ENCODE results near the gene ARPP21. TPM values are rescaled to one million over a fixed set of nuclear protein-coding genes. Genes with fewer than 3 reads are reported as not detected.
"Not testable (repeated sequence)": the region's sequence is repeated elsewhere in the genome, so short reads cannot be mapped to it uniquely, and the experiment has no call there.

ARPP21 gene
- total RNA-seq, 1 donor from 2014 or later, result 0.29 TPM

DNA sequence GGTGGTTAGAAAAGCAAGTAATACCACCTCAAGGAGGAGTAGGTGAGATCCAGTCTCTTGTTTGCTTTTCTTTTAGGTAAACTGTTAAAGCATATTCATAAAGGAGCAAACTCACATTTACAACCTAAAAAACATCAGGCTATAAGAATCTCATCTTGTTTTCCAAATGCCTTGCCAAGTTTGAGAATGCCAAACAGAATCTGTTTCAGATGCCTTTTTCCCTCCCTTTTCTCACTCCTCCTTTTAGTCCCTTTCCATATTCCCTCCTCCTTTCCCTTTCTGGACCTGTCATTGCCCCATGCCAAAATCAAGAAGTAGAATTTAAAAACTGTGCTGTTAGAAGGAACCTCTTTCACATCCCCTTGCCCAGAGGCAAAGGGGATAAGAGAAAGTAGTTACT, 140.3 kb downstream of the ARPP21 start:
- no peak for DNase-seq (ENCODE audit: low spot score)

DNA sequence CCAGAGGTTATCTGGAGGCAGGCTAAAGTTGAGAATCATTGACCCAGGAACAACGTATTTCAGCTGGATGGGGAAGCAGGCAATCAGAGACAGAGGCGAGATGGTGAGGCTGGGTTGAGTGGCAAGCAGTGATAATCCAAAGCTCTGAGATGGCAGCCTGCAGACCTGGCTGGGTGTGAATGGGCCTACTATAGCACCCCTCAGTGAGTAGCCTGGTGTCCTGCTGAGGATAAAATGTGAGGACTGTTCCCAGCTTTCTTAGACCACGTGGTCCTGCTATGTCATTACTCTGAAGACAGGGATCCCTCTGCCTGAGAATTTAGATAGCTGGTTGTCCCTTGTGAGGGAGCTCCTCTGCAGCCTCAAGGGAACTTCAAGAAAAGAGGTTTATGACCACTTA, 141.5 kb downstream of the ARPP21 start:
- no peak for DNase-seq (ENCODE audit: low spot score)

- no peak for DNase-seq (ENCODE audit: low spot score)
These were observed 142.2 kb downstream of the ARPP21 start for GRCh38 chr3:35781558-35781957.

GRCh38 chr3:35782355-35782754, 143.0 kb downstream of the ARPP21 start:
- DNase-seq (ENCODE audit: low spot score), result no peak

GRCh38 chr3:35784169-35784568, 144.8 kb downstream of the ARPP21 start:
- no peak for DNase-seq (ENCODE audit: low spot score)

DNA sequence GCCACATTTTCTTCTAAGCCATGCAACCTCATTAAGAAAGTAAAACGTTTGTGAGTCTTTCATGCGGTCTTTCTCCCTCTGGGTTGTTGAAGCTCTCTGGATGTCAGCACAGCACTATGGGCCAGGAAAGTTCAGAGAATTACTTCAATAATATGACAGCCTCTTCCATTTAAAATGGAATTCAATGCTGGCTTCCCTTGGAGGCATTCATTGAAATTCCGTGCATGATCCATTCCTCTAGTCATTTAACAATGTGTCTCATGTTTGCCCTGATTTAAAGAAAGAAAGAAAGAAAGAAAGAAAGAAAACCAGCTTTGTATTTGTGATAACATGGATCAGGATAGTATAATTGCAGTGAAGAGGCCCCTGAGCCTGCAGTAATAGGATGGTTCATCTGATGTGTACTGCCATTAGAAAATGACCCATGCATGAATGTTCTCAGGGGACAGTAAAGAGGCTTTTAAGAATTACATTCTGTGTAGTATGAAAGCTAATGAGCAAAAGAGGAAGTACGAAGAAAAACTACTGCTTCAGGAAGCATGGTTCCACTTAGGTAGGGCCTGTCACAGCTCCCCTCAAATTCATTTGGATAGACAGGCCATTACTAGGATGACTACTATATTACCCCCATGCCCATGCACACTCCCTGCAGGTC, 146.0 kb downstream of the ARPP21 start:
- no peak for DNase-seq (ENCODE audit: low spot score)

DNA sequence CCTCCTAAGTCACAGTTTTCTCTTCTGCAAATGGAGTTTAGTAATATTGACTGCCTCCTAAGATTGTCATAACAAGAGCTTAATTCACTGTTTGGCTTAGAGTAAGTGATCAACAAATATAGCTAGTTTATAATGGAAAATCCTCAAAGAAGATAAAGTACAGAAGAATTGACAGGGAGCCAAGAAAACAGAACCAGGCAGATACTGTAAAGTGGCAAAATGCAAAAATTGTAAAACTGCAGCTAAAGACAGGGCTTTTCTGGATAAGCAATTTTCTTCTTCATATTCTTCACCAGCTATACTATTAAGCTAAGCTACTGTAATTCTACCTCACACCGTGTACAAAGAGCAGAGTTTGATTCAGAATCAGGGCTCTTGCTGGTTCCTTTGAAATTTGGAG, 148.6 kb downstream of the ARPP21 start:
- DNase-seq (ENCODE audit: low spot score), result no peak

GRCh38 chr3:35789042-35789831, 149.9 kb downstream of the ARPP21 start:
- DNase-seq (ENCODE audit: low spot score), result no peak

DNA sequence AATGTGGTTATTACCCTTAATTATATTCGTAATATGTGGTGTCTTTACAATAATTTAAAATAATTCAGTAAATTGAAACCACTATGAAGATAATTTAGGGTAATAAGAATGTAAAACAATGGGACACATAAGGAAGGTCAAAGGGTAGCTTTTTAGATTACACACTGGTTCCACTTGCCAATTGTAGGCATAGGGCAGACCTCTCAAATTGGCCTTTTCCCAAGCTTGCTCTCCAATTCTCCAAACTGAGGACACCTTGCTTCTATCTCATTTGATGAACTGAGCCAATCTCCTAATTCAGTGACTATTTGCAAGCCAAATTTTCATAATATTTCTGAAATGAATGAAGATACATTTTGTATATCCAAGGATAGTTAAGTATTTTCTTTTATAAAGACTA, 151.4 kb downstream of the ARPP21 start:
- no peak for DNase-seq (ENCODE audit: low spot score)

DNA sequence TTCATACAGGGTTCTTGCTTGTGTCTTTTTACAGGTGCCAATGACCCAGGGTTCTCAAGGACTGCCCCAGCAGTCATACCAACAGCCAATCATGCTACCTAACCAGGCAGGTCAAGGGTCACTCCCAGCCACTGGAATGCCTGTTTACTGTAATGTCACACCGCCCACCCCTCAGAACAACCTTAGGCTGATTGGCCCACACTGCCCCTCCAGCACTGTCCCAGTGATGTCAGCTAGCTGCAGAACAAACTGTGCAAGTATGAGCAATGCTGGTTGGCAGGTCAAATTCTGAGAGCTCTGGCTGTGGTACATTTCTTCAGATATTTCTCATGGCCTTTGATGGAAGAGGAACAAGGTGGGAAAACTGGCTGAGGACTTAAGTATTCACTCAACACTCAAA, 154.3 kb downstream of the ARPP21 start:
- no peak for DNase-seq (ENCODE audit: low spot score)

DNA sequence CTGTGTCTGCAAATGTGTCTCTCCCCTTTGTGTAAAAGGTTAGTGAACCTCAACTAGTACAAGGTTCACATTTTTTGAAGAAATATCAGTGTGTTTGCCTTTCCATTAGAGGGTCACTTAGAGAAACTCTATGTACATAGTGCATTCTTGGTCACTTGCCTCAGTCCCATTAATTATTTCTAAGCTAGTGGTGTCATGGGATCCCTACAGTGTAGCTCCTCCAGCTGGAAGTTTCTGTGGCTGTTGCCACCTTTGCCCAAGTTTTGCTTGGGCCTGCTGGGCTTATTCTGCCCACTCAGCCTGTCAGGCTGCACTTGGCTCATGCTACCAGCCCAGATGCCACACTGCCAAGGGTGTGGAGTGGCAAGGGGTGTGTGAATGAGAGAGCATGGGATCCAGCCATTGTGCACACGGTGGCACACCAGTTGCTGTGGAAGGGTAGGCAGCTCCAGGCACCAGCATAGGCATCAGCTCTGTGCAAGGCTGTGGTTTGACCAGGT, 161.7 kb downstream of the ARPP21 start:
- no peak for DNase-seq (ENCODE audit: low spot score)

DNA sequence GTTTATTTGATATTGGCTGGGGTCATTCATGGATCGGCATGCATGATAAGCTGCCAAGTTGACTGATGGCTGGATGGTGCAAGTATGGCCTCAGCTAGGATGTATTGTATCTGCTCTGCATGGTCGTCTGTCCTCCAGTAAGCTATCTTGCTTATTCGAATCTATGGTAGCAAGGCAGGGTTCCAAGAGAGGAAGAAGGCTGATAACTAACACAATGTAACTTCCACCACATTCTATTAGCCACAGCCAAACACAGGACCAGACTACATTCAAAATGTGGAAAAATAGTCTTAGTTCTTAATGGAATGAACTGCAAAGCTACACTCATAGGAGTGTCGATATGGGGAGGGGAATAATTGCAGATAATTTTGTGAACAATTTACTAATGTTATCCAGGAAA, 175.2 kb downstream of the ARPP21 start:
- no peak for DNase-seq (ENCODE audit: low spot score)

DNA sequence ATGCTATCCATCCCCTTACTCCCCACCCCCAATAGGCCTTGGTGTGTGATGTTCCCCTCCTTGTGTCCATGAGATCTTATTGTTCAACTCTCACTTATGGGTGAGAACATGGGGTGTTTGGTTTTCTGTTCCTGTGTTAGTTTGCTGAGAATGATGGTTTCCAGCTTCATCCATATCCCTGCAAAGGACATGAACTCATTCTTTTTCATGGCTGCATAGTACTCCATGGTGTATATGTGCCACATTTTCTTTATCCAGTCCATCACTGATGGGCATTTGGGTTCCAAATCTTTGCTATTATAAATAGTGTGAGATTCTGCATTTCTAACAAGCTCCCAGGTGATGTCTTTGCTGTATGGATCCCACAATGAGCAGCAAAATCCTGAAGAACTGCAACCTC, 176.5 kb downstream of the ARPP21 start:
- not testable (repeated sequence) for DNase-seq (ENCODE audit: low spot score)

GRCh38 chr3:35817216-35817615, 177.9 kb downstream of the ARPP21 start:
- DNase-seq (ENCODE audit: low spot score), result no peak

DNA sequence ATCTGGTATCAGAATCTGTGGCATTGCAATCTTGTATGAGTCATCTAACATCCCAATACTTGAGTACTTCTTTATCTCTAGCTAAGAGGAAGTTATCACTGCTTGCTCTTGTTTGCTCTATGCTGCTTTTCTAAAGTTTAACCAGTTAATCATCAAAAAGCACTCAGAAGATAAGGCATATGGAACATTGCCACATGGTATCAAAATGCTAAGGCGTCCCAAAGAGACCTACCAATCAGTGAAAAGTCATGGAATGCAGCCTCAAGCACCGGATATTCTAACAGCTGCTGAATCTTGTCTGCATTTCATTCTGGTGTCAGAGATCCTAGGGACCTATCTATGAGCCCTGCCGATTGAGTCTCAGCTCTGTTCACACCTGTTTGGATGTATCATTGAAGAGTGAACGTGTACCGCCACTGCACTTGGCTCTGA, 192.8 kb downstream of the ARPP21 start:
- no peak for DNase-seq (ENCODE audit: low spot score)

Small RNAs within 50 kb of the gene (microRNA-seq; reads per million reads assigned to microRNA genes)
- 21.1 reads per million, percentile 21 among the genes with 10 or more reads in this experiment for gene MIR128-2 (ENCODE audit: borderline number of aligned reads)
